Measurements from ENCODE around the gene HEXIM2. TPM values are rescaled to one million over a fixed set of nuclear protein-coding genes. Genes with fewer than 3 reads are reported as not detected.

HEXIM2 gene
- total RNA-seq, 1 experiment from 2014 or later, result 11.9 TPM

DNA sequence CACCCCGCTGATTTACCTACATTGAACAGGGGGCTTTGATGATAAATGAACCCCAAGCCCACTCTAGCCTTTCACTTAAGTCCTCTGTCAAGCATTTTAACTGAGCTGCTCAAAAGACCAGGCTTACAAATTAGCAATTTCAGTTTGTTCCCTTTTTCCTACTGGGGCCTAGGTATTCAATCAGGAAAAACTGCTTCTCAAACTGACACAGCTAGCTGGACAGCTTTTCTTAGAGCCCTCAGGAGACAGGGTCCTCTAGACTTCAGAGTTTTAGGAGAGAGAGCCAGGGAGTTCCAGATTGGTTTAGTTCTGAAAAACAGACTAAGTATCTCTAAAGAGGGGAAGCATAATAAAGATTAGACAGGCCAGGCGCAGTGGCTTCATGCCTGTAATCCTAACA is 6.2 kb upstream of the HEXIM2 start:
- DNase-seq (ENCODE audit: low spot score) (no peak), ATAC-seq (no peak)
- Mint-ChIP-seq H3K4me1 (peaks cover 36% of the 10 kb centered on the region), H3K9me3 (no peaks in the 10 kb centered on the region), H3K36me3 (peaks cover 5% of the 10 kb centered on the region; the same call in 1 of the 2 replicates), H3K27ac (no peak overlapping the region; the same call in 1 of the 2 replicates), H3K4me3 (no peak overlapping the region), H3K27me3 (ENCODE audit: low read depth) (no peaks in the 10 kb centered on the region)
- CTCF ChIA-PET, result interaction anchor here (0.6 to 16.3 kb wide), 17 partner anchors 11 to 1134 kb away, joined by 3 to 531 read pairs (median 5); partner anchors contain the start of genes ACBD4 and PLCD3
- POLR2A ChIA-PET, result interaction anchor here (1.3 to 2.3 kb wide), 2 partner anchors 11 to 17 kb away, joined by 5 to 15 read pairs; no protein-coding TSS in a partner anchor
- TF ChIP-seq FOXP1 (CRISPR knock-in tag; IDR thresholded peaks at IDR 0.05; ENCODE audit: borderline replicate concordance), result no peak
- TF ChIP-seq, protein P1, sequence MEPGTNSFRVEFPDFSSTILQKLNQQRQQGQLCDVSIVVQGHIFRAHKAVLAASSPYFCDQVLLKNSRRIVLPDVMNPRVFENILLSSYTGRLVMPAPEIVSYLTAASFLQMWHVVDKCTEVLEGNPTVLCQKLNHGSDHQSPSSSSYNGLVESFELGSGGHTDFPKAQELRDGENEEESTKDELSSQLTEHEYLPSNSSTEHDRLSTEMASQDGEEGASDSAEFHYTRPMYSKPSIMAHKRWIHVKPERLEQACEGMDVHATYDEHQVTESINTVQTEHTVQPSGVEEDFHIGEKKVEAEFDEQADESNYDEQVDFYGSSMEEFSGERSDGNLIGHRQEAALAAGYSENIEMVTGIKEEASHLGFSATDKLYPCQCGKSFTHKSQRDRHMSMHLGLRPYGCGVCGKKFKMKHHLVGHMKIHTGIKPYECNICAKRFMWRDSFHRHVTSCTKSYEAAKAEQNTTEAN (CRISPR knock-in tag; IDR thresholded peaks at IDR 0.05), result no peak
- no peak for TF ChIP-seq ZNF425 (CRISPR knock-in tag; conservative IDR thresholded peaks at IDR 0.05)
- TF ChIP-seq MXD4 (CRISPR knock-in tag; IDR thresholded peaks at IDR 0.05; ENCODE audit: borderline replicate concordance), result no peak

- POLR2A ChIA-PET, result interaction anchor here (0.7 kb wide), 1 partner anchor 88 kb away, joined by 3 read pairs; no protein-coding TSS in a partner anchor
- H3K36me3 Mint-ChIP-seq, result peaks cover 5% of the 10 kb centered on the region; the same call in 1 of the 2 replicates
- no peaks in the 10 kb centered on the region for H3K9me3 Mint-ChIP-seq
These were observed 5.4 kb upstream of the HEXIM2 start for GRCh38 chr17:45156242-45156641.

GRCh38 chr17:45160447-45161287 is 1.0 kb upstream of the HEXIM2 start:
- Mint-ChIP-seq H3K9me3 (no peaks in the 10 kb centered on the region), H3K36me3 (peaks cover 10% of the 10 kb centered on the region), H3K4me3 (peak overlapping the region; percentile 99), H3K27me3 (ENCODE audit: low read depth) (no peaks in the 10 kb centered on the region), H3K27ac (peak overlapping the region; percentile 96), H3K4me1 (peaks cover 34% of the 10 kb centered on the region)
- CTCF ChIA-PET, result interaction anchor here (0.5 to 7.4 kb wide), 21 partner anchors 11 to 617 kb away, joined by 3 to 171 read pairs (median 4); partner anchors contain the start of genes ACBD4 and HEXIM1
- ATAC-seq (peak; percentile 47), DNase-seq (ENCODE audit: low spot score) (peak; percentile 89)
- POLR2A ChIA-PET, result interaction anchor here (0.5 to 4.7 kb wide), 16 partner anchors 9 to 424 kb away, joined by 3 to 242 read pairs (median 4); partner anchors contain the start of genes ACBD4 and HEXIM1
- TF ChIP-seq ZSCAN18 (CRISPR knock-in tag; IDR thresholded peaks at IDR 0.05) (no peak), EMX1 (CRISPR knock-in tag; IDR thresholded peaks at IDR 0.05) (peak; percentile 64; the same call in 1 of the 2 replicates), CDX4 (CRISPR knock-in tag; IDR thresholded peaks at IDR 0.05; ENCODE audit: borderline replicate concordance) (0 out of 2 replicates have a peak, but pooled peaks have one; percentile 69), ZNF232 (CRISPR knock-in tag; IDR thresholded peaks at IDR 0.05) (no peak; the same call in 1 of the 2 replicates), ZNF671 (CRISPR knock-in tag; IDR thresholded peaks at IDR 0.05) (peak; percentile 15; the same call in 1 of the 2 replicates), ZNF121 (CRISPR knock-in tag; IDR thresholded peaks at IDR 0.05) (no peak)
- TF ChIP-seq, protein P2, sequence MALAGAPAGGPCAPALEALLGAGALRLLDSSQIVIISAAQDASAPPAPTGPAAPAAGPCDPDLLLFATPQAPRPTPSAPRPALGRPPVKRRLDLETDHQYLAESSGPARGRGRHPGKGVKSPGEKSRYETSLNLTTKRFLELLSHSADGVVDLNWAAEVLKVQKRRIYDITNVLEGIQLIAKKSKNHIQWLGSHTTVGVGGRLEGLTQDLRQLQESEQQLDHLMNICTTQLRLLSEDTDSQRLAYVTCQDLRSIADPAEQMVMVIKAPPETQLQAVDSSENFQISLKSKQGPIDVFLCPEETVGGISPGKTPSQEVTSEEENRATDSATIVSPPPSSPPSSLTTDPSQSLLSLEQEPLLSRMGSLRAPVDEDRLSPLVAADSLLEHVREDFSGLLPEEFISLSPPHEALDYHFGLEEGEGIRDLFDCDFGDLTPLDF (CRISPR knock-in tag; IDR thresholded peaks at IDR 0.05), result no peak; the same call in 1 of the 2 replicates
- TF ChIP-seq, protein P3, sequence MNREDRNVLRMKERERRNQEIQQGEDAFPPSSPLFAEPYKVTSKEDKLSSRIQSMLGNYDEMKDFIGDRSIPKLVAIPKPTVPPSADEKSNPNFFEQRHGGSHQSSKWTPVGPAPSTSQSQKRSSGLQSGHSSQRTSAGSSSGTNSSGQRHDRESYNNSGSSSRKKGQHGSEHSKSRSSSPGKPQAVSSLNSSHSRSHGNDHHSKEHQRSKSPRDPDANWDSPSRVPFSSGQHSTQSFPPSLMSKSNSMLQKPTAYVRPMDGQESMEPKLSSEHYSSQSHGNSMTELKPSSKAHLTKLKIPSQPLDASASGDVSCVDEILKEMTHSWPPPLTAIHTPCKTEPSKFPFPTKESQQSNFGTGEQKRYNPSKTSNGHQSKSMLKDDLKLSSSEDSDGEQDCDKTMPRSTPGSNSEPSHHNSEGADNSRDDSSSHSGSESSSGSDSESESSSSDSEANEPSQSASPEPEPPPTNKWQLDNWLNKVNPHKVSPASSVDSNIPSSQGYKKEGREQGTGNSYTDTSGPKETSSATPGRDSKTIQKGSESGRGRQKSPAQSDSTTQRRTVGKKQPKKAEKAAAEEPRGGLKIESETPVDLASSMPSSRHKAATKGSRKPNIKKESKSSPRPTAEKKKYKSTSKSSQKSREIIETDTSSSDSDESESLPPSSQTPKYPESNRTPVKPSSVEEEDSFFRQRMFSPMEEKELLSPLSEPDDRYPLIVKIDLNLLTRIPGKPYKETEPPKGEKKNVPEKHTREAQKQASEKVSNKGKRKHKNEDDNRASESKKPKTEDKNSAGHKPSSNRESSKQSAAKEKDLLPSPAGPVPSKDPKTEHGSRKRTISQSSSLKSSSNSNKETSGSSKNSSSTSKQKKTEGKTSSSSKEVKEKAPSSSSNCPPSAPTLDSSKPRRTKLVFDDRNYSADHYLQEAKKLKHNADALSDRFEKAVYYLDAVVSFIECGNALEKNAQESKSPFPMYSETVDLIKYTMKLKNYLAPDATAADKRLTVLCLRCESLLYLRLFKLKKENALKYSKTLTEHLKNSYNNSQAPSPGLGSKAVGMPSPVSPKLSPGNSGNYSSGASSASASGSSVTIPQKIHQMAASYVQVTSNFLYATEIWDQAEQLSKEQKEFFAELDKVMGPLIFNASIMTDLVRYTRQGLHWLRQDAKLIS (CRISPR knock-in tag; IDR thresholded peaks at IDR 0.05; ENCODE audit: borderline replicate concordance), result 0 out of 2 replicates have a peak, but pooled peaks have one; percentile 23

More at GRCh38 chr17:45156242-45156641, 5.4 kb upstream of the HEXIM2 start:
- DNase-seq (ENCODE audit: low spot score) (no peak), ATAC-seq (no peak)
- H3K4me1 Mint-ChIP-seq, result peaks cover 31% of the 10 kb centered on the region
- peak overlapping the region; percentile 57; the same call in 1 of the 2 replicates for H3K27ac Mint-ChIP-seq
- TF ChIP-seq ATF1 (CRISPR knock-in tag; IDR thresholded peaks at IDR 0.05) (no peak), ATF2 (CRISPR knock-in tag; IDR thresholded peaks at IDR 0.05; ENCODE audit: borderline replicate concordance, low read depth) (no peak)
- H3K4me3 Mint-ChIP-seq, result no peak overlapping the region
- no peaks in the 10 kb centered on the region for H3K27me3 Mint-ChIP-seq (ENCODE audit: low read depth)
- CTCF ChIA-PET, result interaction anchor here (1.3 to 16.3 kb wide), 5 partner anchors 17 to 85 kb away, joined by 3 to 531 read pairs (median 7); partner anchors contain the start of genes ACBD4 and PLCD3

All from WTC11 (cell line).